ENCODE data around the gene LRIG1.
A peak's percentile ranks its signal among the peaks of the same experiment; 100 is the strongest.

LRIG1 gene

DNA sequence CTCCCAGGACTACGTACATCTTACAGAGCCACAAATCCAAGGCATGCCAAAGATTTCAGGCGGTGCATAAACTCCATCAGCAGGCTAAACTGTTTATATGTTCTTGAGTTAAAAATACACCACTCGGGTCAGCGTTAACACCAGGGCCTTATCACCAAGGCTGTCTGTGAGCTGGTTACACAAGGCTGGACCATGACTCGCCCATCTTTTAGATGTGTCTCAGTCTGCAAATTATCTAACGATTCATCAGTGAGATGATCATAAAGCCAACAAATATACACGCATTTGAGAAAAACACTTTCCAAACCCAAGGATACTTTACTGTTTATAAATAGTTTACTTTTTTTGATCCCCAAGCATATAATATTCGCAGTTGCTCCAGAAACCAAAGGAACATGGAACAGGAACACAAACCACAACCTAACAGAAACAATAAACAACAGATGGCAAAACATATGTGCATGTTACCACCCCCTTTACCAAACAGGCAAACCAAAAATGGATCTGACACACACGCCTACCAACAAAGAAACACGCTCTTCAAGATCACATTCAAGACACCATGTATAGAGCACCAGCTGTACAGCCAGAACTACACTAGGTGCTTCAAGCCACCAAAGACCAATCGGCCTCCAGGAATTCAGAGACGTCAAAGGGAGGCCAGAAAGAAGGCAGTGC lies 15.4 kb downstream of the LRIG1 start:
- Histone ChIP-seq H3K36me3 (ENCODE audit: control insufficient read depth, low read length) (peaks cover 67% of the 10 kb centered on the region), H3F3A (ENCODE audit: control insufficient read depth, insufficient read depth) (peaks cover 8% of the 10 kb centered on the region), H3K79me2 (ENCODE audit: control insufficient read depth, low read length) (peaks cover 100% of the 10 kb centered on the region), H3K9me2 (replicated peaks; ENCODE audit: control insufficient read depth, low read length) (no peaks in the 10 kb centered on the region), H3K4me3 (ENCODE audit: low read length) (peak overlapping the region; percentile 13), H3K27ac (ENCODE audit: low read depth, low read length) (0 out of 2 replicates have a peak overlapping the region, but pooled peaks have one; percentile 3), H3K4me2 (ENCODE audit: low read length) (peak overlapping the region; percentile 37), H3K4me1 (ENCODE audit: control insufficient read depth, low read length) (peaks cover 100% of the 10 kb centered on the region), H3K27me3 (ENCODE audit: control insufficient read depth, low read length) (no peaks in the 10 kb centered on the region), H4K20me1 (ENCODE audit: control insufficient read depth, insufficient read depth, low read depth, low read length) (peaks cover 32% of the 10 kb centered on the region), H3K9me3 (ENCODE audit: control insufficient read depth, insufficient read depth, low read length) (peaks cover 5% of the 10 kb centered on the region; the same call in 1 of the 2 replicates)
- TF ChIP-seq EZH2phosphoT487 (IDR thresholded peaks at IDR 0.05; ENCODE audit: borderline replicate concordance, low read length): no peak
- TF ChIP-seq, protein P1, sequence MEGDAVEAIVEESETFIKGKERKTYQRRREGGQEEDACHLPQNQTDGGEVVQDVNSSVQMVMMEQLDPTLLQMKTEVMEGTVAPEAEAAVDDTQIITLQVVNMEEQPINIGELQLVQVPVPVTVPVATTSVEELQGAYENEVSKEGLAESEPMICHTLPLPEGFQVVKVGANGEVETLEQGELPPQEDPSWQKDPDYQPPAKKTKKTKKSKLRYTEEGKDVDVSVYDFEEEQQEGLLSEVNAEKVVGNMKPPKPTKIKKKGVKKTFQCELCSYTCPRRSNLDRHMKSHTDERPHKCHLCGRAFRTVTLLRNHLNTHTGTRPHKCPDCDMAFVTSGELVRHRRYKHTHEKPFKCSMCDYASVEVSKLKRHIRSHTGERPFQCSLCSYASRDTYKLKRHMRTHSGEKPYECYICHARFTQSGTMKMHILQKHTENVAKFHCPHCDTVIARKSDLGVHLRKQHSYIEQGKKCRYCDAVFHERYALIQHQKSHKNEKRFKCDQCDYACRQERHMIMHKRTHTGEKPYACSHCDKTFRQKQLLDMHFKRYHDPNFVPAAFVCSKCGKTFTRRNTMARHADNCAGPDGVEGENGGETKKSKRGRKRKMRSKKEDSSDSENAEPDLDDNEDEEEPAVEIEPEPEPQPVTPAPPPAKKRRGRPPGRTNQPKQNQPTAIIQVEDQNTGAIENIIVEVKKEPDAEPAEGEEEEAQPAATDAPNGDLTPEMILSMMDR (IDR thresholded peaks at IDR 0.05; ENCODE audit: low read depth, low read length, poor library complexity, severe bottlenecking): no peak

DNA sequence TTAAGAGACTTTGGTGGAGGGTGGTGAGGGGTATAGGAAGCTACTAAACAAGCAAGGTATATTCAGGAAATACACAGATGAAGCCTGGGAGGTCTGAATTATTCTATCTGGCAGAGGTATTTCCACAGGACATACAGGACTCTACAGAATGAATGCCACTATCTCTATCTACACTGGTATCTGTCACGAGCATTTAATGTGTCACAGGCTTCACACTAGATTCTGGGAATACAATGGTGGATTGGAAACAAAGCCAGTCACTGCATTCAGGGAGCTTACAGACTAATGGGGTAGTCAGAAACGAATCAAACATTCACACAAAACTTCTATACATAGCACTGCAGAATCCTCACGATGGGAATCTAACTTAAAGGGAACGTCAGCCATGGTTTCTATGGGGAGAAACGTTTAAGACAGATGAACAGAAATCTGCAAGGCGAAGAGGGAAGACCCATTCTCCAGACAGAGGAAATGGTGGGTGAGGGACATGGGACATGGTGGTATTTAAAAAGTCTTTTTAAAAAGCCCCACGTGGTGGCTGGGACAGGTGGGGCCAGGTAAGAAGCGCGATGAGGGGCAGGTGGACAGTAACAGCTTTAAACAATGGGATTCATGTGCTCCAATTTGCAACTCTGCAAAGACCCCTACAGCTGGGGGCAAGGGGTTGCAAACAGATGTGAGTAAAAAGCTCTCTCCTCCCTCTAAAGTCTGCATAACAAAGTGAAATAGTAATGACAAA lies 16.5 kb downstream of the LRIG1 start:
- Histone ChIP-seq H3K4me1 (ENCODE audit: control insufficient read depth, low read length) (peaks cover 100% of the 10 kb centered on the region), H3K4me3 (ENCODE audit: low read length) (peak overlapping the region; percentile 9; the same call in 1 of the 2 replicates), H3K27me3 (ENCODE audit: control insufficient read depth, low read length) (no peaks in the 10 kb centered on the region), H3F3A (ENCODE audit: control insufficient read depth, insufficient read depth) (no peaks in the 10 kb centered on the region; the same call in 1 of the 2 replicates), H3K27ac (ENCODE audit: low read depth, low read length) (peak overlapping the region; percentile 33; the same call in 1 of the 2 replicates), H3K9me2 (replicated peaks; ENCODE audit: control insufficient read depth, low read length) (no peaks in the 10 kb centered on the region), H3K4me2 (ENCODE audit: low read length) (peak overlapping the region; percentile 52), H4K20me1 (ENCODE audit: control insufficient read depth, insufficient read depth, low read depth, low read length) (peaks cover 43% of the 10 kb centered on the region), H3K9me3 (ENCODE audit: control insufficient read depth, insufficient read depth, low read length) (peaks cover 13% of the 10 kb centered on the region; the same call in 1 of the 2 replicates), H3K36me3 (ENCODE audit: control insufficient read depth, low read length) (peaks cover 70% of the 10 kb centered on the region), H3K79me2 (ENCODE audit: control insufficient read depth, low read length) (peaks cover 100% of the 10 kb centered on the region)
- TF ChIP-seq EZH2phosphoT487 (IDR thresholded peaks at IDR 0.05; ENCODE audit: borderline replicate concordance, low read length): no peak
- TF ChIP-seq, protein P1 (IDR thresholded peaks at IDR 0.05; ENCODE audit: low read depth, low read length, poor library complexity, severe bottlenecking): no peak

DNA sequence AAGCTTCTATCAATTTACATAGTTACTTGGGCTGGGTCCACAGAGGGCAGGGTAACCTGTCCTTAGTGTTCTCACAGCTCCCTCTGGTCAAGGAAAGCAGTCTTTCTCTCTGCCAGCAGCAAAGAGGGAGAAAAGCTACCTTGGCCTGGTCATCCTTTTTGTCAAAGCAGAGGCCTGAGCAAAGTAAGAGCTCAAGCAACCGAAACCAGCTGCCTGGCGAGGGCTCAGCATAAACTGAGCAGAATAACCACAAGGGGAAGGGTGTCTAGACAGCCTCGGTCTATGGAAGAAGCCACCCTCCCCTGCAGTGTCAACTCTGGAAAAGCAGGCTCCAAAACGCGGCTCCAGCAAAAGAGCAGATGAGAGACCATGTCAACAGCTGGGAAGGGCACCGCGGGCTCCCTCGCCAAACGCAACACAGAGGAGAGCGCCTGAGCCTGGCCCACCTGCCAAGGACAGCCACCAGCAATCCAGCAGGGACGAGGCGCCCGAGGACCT lies 17.4 kb downstream of the LRIG1 start:
- peaks cover 100% of the 10 kb centered on the region for H3K4me1 ChIP-seq (ENCODE audit: control insufficient read depth, low read length)
- peaks cover 100% of the 10 kb centered on the region for H3K79me2 ChIP-seq (ENCODE audit: control insufficient read depth, low read length)

More for the DNA sequence above, 17.4 kb downstream of the LRIG1 start:
- Histone ChIP-seq H3K27ac (ENCODE audit: low read depth, low read length) (peak overlapping the region; percentile 33), H3K36me3 (ENCODE audit: control insufficient read depth, low read length) (peaks cover 66% of the 10 kb centered on the region), H3K4me2 (ENCODE audit: low read length) (peak overlapping the region; percentile 52), H3K9me2 (replicated peaks; ENCODE audit: control insufficient read depth, low read length) (no peaks in the 10 kb centered on the region), H3K9me3 (ENCODE audit: control insufficient read depth, insufficient read depth, low read length) (peaks cover 13% of the 10 kb centered on the region; the same call in 1 of the 2 replicates), H3K27me3 (ENCODE audit: control insufficient read depth, low read length) (no peaks in the 10 kb centered on the region), H3F3A (ENCODE audit: control insufficient read depth, insufficient read depth) (no peaks in the 10 kb centered on the region), H4K20me1 (ENCODE audit: control insufficient read depth, insufficient read depth, low read depth, low read length) (peaks cover 47% of the 10 kb centered on the region), H3K4me3 (ENCODE audit: low read length) (peak overlapping the region; percentile 16)
- TF ChIP-seq, protein P1 (IDR thresholded peaks at IDR 0.05; ENCODE audit: low read depth, low read length, poor library complexity, severe bottlenecking): no peak
- no peak for TF ChIP-seq EZH2phosphoT487 (IDR thresholded peaks at IDR 0.05; ENCODE audit: borderline replicate concordance, low read length)
